ENCODE results near the gene PFDN4. TPM values are rescaled to one million over a fixed set of nuclear protein-coding genes. Genes with fewer than 3 reads are reported as not detected.

PFDN4 gene
- total RNA-seq (2022; extraction: Qiagen RNA extraction), result 42.7 to 75.6 TPM (median 46.4 TPM) in 5 replicates

GRCh38 chr20:54207743-54208547 is at the start of gene PFDN4:
Gene PFDN4, plus strand, starts transcription at chr20:54208087. Its CDS starts 14 bp downstream, at chr20:54208101.

GRCh38 chr20:54173653-54174456 is 34.0 kb upstream of the PFDN4 start, which contains the start of gene CYP24A1:
Gene CYP24A1, minus strand, starts transcription at chr20:54173986. Its CDS starts 407 bp downstream, at chr20:54173579.

Other genes starting within 250 kb of the PFDN4 start
- gene BCAS1, start 137.5 kb upstream of the PFDN4 start, total RNA-seq (2022; extraction: Qiagen RNA extraction), result 0.39 to 0.65 TPM (median 0.43 TPM) in 5 replicates
- gene CYP24A1, start 34.1 kb upstream of the PFDN4 start, total RNA-seq (2022; extraction: Qiagen RNA extraction), result 91.5 to 166 TPM (median 140 TPM) in 5 replicates

All from A549 treated with Mapracorat at 1 μM for 4 hours (cell line).